HepG2 (cell line): ENCODE results near the gene GSDMA. TPM values are rescaled to one million over a fixed set of nuclear protein-coding genes. Genes with fewer than 3 reads are reported as not detected.

ENCODE experiments used
- RELA ChIP-seq: sonication (generic); formaldehyde crosslinking; IDR thresholded peaks from 2 replicates; pipeline ENCODE4 v1.4.0; 2020; ENCODE audit warnings: missing genetic modification reagents
- polyA plus RNA-seq, 8 experiments: library from polyadenylated mRNA; depleted of rRNA in 3 of 8; stranded (reverse) in 7 of 8; unstranded in 1 of 8; fragments of >200 nt; fragmentation: Illumina TruSeq in 4 of 8; extraction: Trizol in 4 of 8; gene quantifications; 2 replicates each; pipeline versions ENCODE4 v1.2.1 to v1.2.3, GENCODE V29; 2011 to 2016; ENCODE audit warnings: low read depth in 4 of 8, missing spikeins in 1 of 8, mixed read lengths in 1 of 8; ENCODE audit not compliant: insufficient read depth in 1 of 8
- total RNA-seq, 5 experiments: library from RNA; depleted of rRNA; stranded (reverse); fragments of >200 nt; fragmentation: Illumina TruSeq; extraction: Trizol; gene quantifications; 2 replicates each; pipeline ENCODE4 v1.2.3, GENCODE V29; 2016; ENCODE audit warnings: low read depth in 1 of 5
- TF ChIP-seq, protein P1 (sequence below): sonication (generic); formaldehyde crosslinking; IDR thresholded peaks from 2 replicates; pipeline ENCODE4 v1.4.0; 2020; ENCODE audit warnings: mild to moderate bottlenecking, missing genetic modification reagents

GSDMA gene
- total and polyA plus RNA-seq, 2 of the 13 experiments (the other 11 are each of a cell fraction or from before 2014, with no cell fraction given) = not detected

DNA sequence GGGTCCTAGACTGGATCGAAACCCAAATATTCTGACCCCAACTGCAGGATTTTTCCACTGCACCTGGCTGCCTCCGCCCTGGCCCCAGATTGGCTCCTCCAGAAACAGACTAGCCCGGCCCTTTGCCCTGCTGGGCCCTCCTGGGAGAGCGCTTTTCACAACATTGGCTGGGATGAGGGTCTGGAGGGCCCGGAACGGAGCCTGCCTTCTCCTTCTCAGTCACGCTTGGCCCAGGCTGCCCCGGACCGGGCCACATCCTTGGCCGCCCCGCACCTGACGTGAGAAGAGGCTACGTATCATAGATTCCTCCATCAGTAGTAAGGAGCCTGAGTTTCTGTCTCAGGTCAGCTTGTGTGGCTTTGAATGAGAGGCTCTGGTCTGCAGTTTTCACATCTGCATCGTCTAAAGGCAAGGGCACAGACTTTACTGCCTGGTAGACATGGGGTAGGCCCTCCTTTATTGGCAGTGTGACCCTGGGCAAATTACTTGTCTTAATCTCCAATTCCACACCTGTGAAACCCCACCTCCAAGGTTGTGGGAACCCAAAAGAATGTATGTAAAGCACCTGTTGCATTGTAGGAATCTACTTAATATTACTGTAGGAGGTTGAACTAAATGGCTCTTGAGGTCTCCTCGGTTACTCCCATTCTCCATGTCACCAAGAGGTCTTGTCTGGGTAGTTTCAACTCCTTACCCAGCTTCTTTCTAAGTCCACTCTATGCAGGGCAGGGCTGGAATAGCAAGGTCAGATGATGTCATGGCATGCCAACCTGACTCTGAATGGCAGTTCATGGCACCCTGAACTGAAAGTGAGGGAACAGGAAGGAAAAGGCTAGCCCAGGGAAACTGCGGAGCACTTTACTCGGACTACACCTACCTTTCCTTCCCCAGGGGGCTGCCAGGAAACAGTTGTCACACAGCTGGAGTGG lies 34.6 kb upstream of the GSDMA start (continued):
- TF ChIP-seq, protein P1, sequence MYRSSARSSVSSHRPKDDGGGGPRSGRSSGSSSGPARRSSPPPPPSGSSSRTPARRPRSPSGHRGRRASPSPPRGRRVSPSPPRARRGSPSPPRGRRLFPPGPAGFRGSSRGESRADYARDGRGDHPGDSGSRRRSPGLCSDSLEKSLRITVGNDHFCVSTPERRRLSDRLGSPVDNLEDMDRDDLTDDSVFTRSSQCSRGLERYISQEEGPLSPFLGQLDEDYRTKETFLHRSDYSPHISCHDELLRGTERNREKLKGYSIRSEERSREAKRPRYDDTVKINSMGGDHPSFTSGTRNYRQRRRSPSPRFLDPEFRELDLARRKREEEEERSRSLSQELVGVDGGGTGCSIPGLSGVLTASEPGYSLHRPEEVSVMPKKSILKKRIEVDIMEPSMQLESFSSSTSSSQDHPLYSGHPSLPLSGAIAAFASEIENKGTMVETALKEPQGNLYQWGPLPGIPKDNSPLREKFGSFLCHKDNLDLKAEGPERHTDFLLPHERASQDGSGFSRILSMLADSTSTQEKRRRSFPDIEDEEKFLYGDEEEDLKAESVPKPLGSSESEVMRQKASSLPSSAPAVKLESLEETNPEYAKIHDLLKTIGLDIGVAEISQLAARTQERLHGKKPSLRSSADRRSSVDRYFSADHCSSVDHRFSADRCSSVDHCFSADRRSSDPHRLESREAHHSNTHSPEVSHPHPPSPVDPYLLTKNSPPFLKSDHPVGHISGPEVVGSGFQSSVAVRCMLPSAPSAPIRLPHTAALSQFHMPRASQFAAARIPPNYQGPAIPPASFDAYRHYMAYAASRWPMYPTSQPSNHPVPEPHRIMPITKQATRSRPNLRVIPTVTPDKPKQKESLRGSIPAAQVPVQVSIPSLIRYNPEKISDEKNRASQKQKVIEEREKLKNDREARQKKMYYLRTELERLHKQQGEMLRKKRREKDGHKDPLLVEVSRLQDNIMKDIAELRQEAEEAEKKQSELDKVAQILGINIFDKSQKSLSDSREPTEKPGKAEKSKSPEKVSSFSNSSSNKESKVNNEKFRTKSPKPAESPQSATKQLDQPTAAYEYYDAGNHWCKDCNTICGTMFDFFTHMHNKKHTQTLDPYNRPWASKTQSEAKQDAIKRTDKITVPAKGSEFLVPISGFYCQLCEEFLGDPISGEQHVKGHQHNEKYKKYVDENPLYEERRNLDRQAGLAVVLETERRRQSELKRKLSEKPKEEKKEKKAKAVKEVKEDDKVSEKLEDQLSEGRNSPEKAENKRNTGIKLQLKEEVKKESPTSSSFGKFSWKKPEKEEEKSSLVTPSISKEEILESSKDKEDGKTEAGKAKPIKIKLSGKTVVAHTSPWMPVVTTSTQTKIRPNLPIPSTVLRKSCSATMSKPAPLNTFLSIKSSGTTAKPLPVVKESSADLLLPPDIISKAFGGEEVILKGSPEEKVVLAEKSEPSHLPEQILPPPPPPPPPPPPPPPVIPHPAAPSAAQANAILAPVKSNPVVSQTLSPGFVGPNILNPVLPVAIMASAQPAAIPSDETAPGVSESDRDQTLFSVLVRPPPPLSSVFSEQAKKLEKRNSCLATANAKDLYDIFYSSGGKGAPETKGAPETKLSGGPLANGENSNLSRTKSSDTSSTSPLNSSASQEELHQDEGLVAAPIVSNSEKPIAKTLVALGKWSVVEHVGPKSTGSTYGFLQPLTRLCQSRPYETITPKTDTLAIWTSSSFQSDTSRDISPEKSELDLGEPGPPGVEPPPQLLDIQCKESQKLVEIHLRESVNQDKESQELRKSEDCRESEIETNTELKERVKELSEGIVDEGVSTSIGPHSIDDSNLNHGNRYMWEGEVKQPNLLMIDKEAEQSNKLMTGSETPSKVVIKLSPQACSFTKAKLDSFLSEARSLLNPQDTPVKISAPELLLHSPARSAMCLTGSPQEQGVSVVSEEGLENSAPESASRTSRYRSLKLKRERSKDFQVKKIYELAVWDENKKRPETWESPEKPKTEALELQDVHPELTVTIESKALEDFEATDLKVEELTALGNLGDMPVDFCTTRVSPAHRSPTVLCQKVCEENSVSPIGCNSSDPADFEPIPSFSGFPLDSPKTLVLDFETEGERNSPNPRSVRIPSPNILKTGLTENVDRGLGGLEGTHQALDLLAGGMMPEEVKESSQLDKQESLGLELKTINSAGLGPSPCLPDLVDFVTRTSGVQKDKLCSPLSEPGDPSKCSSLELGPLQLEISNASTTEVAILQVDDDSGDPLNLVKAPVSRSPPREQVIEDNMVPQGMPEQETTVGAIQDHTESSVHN (CRISPR knock-in tag) = no peak
- TF ChIP-seq RELA = no peak
